Liver (tissue), 9 donors: ENCODE data around the gene CACNB4. TPM values are rescaled to one million over a fixed set of nuclear protein-coding genes. Genes with fewer than 3 reads are reported as not detected.
A peak's percentile ranks its signal among the peaks of the same experiment; 100 is the strongest.

ENCODE experiments used
- DNase-seq: peaks from one replicate; pipeline ENCODE4 v3.0.0-alpha.2; 2017; ENCODE audit warnings: low spot score
- H3K27ac ChIP-seq, 2 donors: one replicate each; pipeline ENCODE4 v1.7.0; 2013; ENCODE audit warnings: inconsistent platforms in 2 of 2, low read length in 2 of 2, control low read depth in 1 of 2, low read depth in 1 of 2, mild to moderate bottlenecking in 1 of 2
- H3K27me3 ChIP-seq, 4 donors: one replicate each; pipeline versions ENCODE4 v1.6.1 to v1.7.0; 2013; ENCODE audit warnings: low read length in 3 of 4, inconsistent platforms in 1 of 4, mild to moderate bottlenecking in 1 of 4, moderate library complexity in 1 of 4; ENCODE audit not compliant: control insufficient read depth in 4 of 4, insufficient read depth in 4 of 4
- H3K36me3 ChIP-seq, 4 donors: one replicate each; pipeline versions ENCODE4 v1.6.1 to v1.7.0; 2013; ENCODE audit warnings: low read length in 3 of 4, mild to moderate bottlenecking in 3 of 4, low read depth in 1 of 4, moderate library complexity in 1 of 4; ENCODE audit not compliant: control insufficient read depth in 4 of 4, insufficient read depth in 3 of 4
- H3K4me1 ChIP-seq, 4 donors: one replicate each; pipeline versions ENCODE4 v1.6.1 to v1.7.0; 2013; ENCODE audit warnings: low read length in 3 of 4, mild to moderate bottlenecking in 3 of 4, moderate library complexity in 1 of 4; ENCODE audit not compliant: control insufficient read depth in 4 of 4, insufficient read depth in 4 of 4
- H3K4me3 ChIP-seq, 3 donors: one replicate each; pipeline versions ENCODE4 v1.6.1 to v1.7.0; 2013; ENCODE audit warnings: low read length in 3 of 3, control low read depth in 1 of 3, low read depth in 1 of 3, mild to moderate bottlenecking in 1 of 3
- H3K9ac ChIP-seq, 2 donors: one replicate each; pipeline ENCODE4 v1.7.0; 2013; ENCODE audit warnings: low read length in 2 of 2, mild to moderate bottlenecking in 2 of 2, moderate library complexity in 2 of 2, control low read depth in 1 of 2, low read depth in 1 of 2
- H3K9me3 ChIP-seq, 4 donors: one replicate each; pipeline versions ENCODE4 v1.6.1 to v1.7.0; 2013; ENCODE audit warnings: low read length in 3 of 4; ENCODE audit not compliant: control insufficient read depth in 4 of 4
- EGR1 ChIP-seq, 2 donors: IDR thresholded peaks; 2 replicates each; pipeline ENCODE4 v1.6.1; 2016 to 2018; ENCODE audit warnings: antibody characterized with exemption in 2 of 2, low read depth in 2 of 2
- FOXA1 ChIP-seq: IDR thresholded peaks from 2 replicates; pipeline ENCODE4 v1.6.1; 2016; ENCODE audit warnings: antibody characterized with exemption
- FOXA2 ChIP-seq: IDR thresholded peaks from 2 replicates; pipeline ENCODE4 v1.6.1; 2016; ENCODE audit warnings: antibody characterized with exemption
- GABPA ChIP-seq, 2 donors: IDR thresholded peaks in 1 of 2; conservative IDR thresholded peaks in 1 of 2; 2 replicates each; pipeline ENCODE4 v1.6.1; 2016; ENCODE audit warnings: antibody characterized with exemption in 2 of 2, mild to moderate bottlenecking in 1 of 2, moderate library complexity in 1 of 2
- HNF4A ChIP-seq, 2 donors: conservative IDR thresholded peaks; 2 replicates each; pipeline ENCODE4 v1.6.1; 2016; ENCODE audit warnings: antibody characterized with exemption in 2 of 2, mild to moderate bottlenecking in 2 of 2
- HNF4G ChIP-seq: IDR thresholded peaks from 2 replicates; pipeline ENCODE4 v1.6.1; 2016; ENCODE audit warnings: antibody characterized with exemption
- MAX ChIP-seq: IDR thresholded peaks from 2 replicates; pipeline ENCODE4 v1.6.1; 2016; ENCODE audit warnings: antibody characterized with exemption
- NR2F2 ChIP-seq: IDR thresholded peaks from 2 replicates; pipeline ENCODE4 v1.6.1; 2016; ENCODE audit warnings: antibody characterized with exemption
- RAD21 ChIP-seq, 2 donors: IDR thresholded peaks; 2 replicates each; pipeline ENCODE4 v1.6.1; 2016; ENCODE audit warnings: antibody characterized with exemption in 2 of 2, mild to moderate bottlenecking in 2 of 2
- SP1 ChIP-seq: IDR thresholded peaks from 2 replicates; pipeline ENCODE4 v1.6.1; 2018; ENCODE audit warnings: antibody characterized with exemption, mild to moderate bottlenecking
- YY1 ChIP-seq: IDR thresholded peaks from 2 replicates; pipeline ENCODE4 v1.6.1; 2016; ENCODE audit warnings: antibody characterized with exemption, mild to moderate bottlenecking
- WGBS: extraction: QIAGEN DNeasy Blood & Tissue Kit; methylation state at CpG from one replicate; pipeline ENCODE4 v1.1.7; 2013; 5-methylcytosine and 5-hydroxymethylcytosine counted together
- polyA plus RNA-seq, 2 donors: library from polyadenylated mRNA; stranded (reverse) in 1 of 2; unstranded in 1 of 2; fragments of 200-250 nt in 1 of 2; fragments of >200 nt in 1 of 2; fragmentation: Nextera tagmentation in 1 of 2; extraction: Ambion mirVana in 1 of 2; gene quantifications; one replicate each; pipeline versions ENCODE4 v1.2.1 to v1.2.3, GENCODE V29; 2013 to 2015
- total RNA-seq, 2 donors: library from RNA; depleted of rRNA; stranded (reverse); fragments of >200 nt; gene quantifications; one replicate each; pipeline ENCODE4 v1.2.3, GENCODE V29; 2014
- TF ChIP-seq, protein P1 (sequence below): IDR thresholded peaks from 2 replicates; pipeline ENCODE4 v1.6.1; 2016; ENCODE audit warnings: antibody characterized with exemption, mild to moderate bottlenecking
- TF ChIP-seq, protein P2 (sequence below): fragments of 150-350 bp; IDR thresholded peaks from 2 replicates; pipeline ENCODE4 v1.5.1; 2017; ENCODE audit warnings: improper control_type of control experiment, low read depth, low read length; ENCODE audit not compliant: missing input control
- TF ChIP-seq, protein P3 (sequence below): IDR thresholded peaks from 2 replicates; pipeline ENCODE4 v1.6.1; 2016; ENCODE audit warnings: antibody characterized with exemption
- donor health status: healthy.
- donor health status: healthy.
- donor health status: healthy.
- donor health status: healthy.
- donor health status: healthy.

Gene CACNB4
- total and polyA plus RNA-seq, 4 donors: 0.02 to 0.50 (median 0.21) TPM

- Histone ChIP-seq H3K4me1 (peaks cover 11 to 23% (median 18%) of the 10 kb centered on the region in 4 donors), H3K9me3 (no peaks in the 10 kb centered on the region), H3K9ac (no peak overlapping the region), H3K27ac (no peak overlapping the region), H3K4me3 (peak overlapping the region in 2 of 3 donors; percentile 44 to 61), H3K27me3 (peaks cover 0 to 18% (median 11%) of the 10 kb centered on the region in 4 donors), H3K36me3 (no peaks in the 10 kb centered on the region)
- WGBS: 12% methylated on average over 13 of the region's 13 CpGs
- DNase-seq: no peak
- TF ChIP-seq RAD21 (IDR thresholded peaks at IDR 0.05) (no peak), HNF4G (no peak), FOXA1 (no peak), YY1 (no peak), MAX (no peak)
- TF ChIP-seq, protein P1, sequence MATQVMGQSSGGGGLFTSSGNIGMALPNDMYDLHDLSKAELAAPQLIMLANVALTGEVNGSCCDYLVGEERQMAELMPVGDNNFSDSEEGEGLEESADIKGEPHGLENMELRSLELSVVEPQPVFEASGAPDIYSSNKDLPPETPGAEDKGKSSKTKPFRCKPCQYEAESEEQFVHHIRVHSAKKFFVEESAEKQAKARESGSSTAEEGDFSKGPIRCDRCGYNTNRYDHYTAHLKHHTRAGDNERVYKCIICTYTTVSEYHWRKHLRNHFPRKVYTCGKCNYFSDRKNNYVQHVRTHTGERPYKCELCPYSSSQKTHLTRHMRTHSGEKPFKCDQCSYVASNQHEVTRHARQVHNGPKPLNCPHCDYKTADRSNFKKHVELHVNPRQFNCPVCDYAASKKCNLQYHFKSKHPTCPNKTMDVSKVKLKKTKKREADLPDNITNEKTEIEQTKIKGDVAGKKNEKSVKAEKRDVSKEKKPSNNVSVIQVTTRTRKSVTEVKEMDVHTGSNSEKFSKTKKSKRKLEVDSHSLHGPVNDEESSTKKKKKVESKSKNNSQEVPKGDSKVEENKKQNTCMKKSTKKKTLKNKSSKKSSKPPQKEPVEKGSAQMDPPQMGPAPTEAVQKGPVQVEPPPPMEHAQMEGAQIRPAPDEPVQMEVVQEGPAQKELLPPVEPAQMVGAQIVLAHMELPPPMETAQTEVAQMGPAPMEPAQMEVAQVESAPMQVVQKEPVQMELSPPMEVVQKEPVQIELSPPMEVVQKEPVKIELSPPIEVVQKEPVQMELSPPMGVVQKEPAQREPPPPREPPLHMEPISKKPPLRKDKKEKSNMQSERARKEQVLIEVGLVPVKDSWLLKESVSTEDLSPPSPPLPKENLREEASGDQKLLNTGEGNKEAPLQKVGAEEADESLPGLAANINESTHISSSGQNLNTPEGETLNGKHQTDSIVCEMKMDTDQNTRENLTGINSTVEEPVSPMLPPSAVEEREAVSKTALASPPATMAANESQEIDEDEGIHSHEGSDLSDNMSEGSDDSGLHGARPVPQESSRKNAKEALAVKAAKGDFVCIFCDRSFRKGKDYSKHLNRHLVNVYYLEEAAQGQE: no peak
- TF ChIP-seq, protein P2, sequence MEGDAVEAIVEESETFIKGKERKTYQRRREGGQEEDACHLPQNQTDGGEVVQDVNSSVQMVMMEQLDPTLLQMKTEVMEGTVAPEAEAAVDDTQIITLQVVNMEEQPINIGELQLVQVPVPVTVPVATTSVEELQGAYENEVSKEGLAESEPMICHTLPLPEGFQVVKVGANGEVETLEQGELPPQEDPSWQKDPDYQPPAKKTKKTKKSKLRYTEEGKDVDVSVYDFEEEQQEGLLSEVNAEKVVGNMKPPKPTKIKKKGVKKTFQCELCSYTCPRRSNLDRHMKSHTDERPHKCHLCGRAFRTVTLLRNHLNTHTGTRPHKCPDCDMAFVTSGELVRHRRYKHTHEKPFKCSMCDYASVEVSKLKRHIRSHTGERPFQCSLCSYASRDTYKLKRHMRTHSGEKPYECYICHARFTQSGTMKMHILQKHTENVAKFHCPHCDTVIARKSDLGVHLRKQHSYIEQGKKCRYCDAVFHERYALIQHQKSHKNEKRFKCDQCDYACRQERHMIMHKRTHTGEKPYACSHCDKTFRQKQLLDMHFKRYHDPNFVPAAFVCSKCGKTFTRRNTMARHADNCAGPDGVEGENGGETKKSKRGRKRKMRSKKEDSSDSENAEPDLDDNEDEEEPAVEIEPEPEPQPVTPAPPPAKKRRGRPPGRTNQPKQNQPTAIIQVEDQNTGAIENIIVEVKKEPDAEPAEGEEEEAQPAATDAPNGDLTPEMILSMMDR: no peak
- TF ChIP-seq, protein P3, sequence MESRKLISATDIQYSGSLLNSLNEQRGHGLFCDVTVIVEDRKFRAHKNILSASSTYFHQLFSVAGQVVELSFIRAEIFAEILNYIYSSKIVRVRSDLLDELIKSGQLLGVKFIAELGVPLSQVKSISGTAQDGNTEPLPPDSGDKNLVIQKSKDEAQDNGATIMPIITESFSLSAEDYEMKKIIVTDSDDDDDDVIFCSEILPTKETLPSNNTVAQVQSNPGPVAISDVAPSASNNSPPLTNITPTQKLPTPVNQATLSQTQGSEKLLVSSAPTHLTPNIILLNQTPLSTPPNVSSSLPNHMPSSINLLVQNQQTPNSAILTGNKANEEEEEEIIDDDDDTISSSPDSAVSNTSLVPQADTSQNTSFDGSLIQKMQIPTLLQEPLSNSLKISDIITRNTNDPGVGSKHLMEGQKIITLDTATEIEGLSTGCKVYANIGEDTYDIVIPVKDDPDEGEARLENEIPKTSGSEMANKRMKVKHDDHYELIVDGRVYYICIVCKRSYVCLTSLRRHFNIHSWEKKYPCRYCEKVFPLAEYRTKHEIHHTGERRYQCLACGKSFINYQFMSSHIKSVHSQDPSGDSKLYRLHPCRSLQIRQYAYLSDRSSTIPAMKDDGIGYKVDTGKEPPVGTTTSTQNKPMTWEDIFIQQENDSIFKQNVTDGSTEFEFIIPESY: no peak
These were observed 1.5 kb downstream of the CACNB4 start for GRCh38 chr2:152097290-152097800.

DNA sequence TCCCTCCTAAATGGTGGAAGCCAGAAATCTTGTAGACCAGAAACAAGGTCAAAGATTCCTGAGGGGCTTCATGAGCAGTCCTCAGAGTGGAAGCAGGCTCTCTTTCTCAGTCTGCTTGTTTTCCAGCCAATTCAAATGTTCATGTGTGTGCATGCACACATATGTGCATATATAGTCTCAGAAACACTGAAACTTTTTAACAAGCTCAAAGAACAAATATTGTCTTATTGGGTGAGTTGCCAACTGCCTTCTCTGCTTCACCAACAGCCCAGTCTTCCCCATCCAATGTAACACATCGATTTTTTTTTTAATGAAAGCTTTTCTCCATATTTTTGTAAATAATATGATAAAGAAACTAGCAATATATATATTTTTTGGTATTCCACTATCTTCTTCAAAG lies 3.7 kb downstream of the CACNB4 start:
- H3K27me3 ChIP-seq: peaks cover 0 to 10% (median 5%) of the 10 kb centered on the region in 4 donors
- WGBS: 81% methylated on average over 1 of the region's 1 CpG
- H3K27ac ChIP-seq: no peak overlapping the region
- TF ChIP-seq NR2F2 (no peak), FOXA1 (no peak), HNF4A (conservative IDR thresholded peaks at IDR 0.05) (no peak), YY1 (no peak), MAX (no peak), EGR1 (IDR thresholded peaks at IDR 0.05; ENCODE audit: low read depth in 2 of 2) (no peak), FOXA2 (no peak), GABPA (IDR thresholded peaks at IDR 0.05 in 1 of 2, conservative IDR thresholded peaks at IDR 0.05 in 1 of 2) (no peak), SP1 (no peak), HNF4G (no peak), RAD21 (IDR thresholded peaks at IDR 0.05) (no peak)
- TF ChIP-seq, protein P1: no peak
- H3K4me3 ChIP-seq: no peak overlapping the region
- H3K36me3 ChIP-seq: no peaks in the 10 kb centered on the region
- no peaks in the 10 kb centered on the region for H3K9me3 ChIP-seq
- no peak for DNase-seq
- H3K9ac ChIP-seq: no peak overlapping the region
- H3K4me1 ChIP-seq: peaks cover 11 to 23% (median 18%) of the 10 kb centered on the region in 4 donors
